GM18526 (cell line): ENCODE results near the gene VSIG10L2.

Experiments
- POLR2A ChIP-seq: IDR thresholded peaks from 3 replicates; pipeline ENCODE4 v1.6.1; 2011; ENCODE audit not compliant: insufficient read length; ENCODE audit errors: extremely low read depth

Gene VSIG10L2

GRCh38 chr11:125941619-125942611 is 3.9 kb upstream of the VSIG10L2 start:
- no peak for TF ChIP-seq POLR2A

- no peak for TF ChIP-seq POLR2A
Observed at GRCh38 chr11:125942771-125943428, 2.9 kb upstream of the VSIG10L2 start.

- TF ChIP-seq POLR2A: no peak
Observed at GRCh38 chr11:125943661-125944349, 2.0 kb upstream of the VSIG10L2 start.

GRCh38 chr11:125944350-125945010 is 1.4 kb upstream of the VSIG10L2 start:
- TF ChIP-seq POLR2A: no peak

GRCh38 chr11:125945011-125945796 is 640 bp upstream of the VSIG10L2 start:
- TF ChIP-seq POLR2A: no peak

- TF ChIP-seq POLR2A: no peak
Observed at GRCh38 chr11:125946712-125947418, 1.0 kb downstream of the VSIG10L2 start.

GRCh38 chr11:125947419-125948277 is 1.8 kb downstream of the VSIG10L2 start:
- TF ChIP-seq POLR2A: no peak

- no peak for TF ChIP-seq POLR2A
Observed at GRCh38 chr11:125948278-125949051, 2.6 kb downstream of the VSIG10L2 start.

- no peak for TF ChIP-seq POLR2A
Observed at GRCh38 chr11:125949271-125950177, 3.7 kb downstream of the VSIG10L2 start.

- no peak for TF ChIP-seq POLR2A
Observed at GRCh38 chr11:125950178-125950490, 4.3 kb downstream of the VSIG10L2 start.

GRCh38 chr11:125950696-125951651 is 5.1 kb downstream of the VSIG10L2 start:
- no peak for TF ChIP-seq POLR2A
